Transverse colon (tissue), 4 donors: ENCODE results near the gene CCDC91.

Source experiments
- EP300 ChIP-seq: sonication (generic); formaldehyde crosslinking; IDR thresholded peaks from one replicate; pipeline ENCODE4 v1.6.1; 2017; ENCODE audit warnings: antibody characterized with exemption, low read depth
- POLR2A ChIP-seq: fragments of 450-650 bp; IDR thresholded peaks from one replicate; pipeline ENCODE4 v1.6.1; 2016; ENCODE audit warnings: antibody characterized with exemption, mild to moderate bottlenecking, moderate library complexity
- POLR2AphosphoS5 ChIP-seq, 3 donors: sonication (generic); formaldehyde crosslinking; IDR thresholded peaks; one replicate each; pipeline ENCODE4 v1.6.1; 2016; ENCODE audit warnings: antibody characterized with exemption in 3 of 3
- TF ChIP-seq, protein P1 (sequence below), 5 experiments: fragments of 200-600 bp in 3 of 5; fragments of 450-650 bp in 2 of 5; sonication (generic) in 3 of 5; IDR thresholded peaks; 1 replicate in 2 of 5; 2 replicates in 3 of 5; pipeline ENCODE4 v1.5.1; 2016 to 2017; ENCODE audit warnings: antibody characterized with exemption in 5 of 5, inconsistent platforms in 3 of 5, mild to moderate bottlenecking in 2 of 5, moderate library complexity in 1 of 5

DNA sequence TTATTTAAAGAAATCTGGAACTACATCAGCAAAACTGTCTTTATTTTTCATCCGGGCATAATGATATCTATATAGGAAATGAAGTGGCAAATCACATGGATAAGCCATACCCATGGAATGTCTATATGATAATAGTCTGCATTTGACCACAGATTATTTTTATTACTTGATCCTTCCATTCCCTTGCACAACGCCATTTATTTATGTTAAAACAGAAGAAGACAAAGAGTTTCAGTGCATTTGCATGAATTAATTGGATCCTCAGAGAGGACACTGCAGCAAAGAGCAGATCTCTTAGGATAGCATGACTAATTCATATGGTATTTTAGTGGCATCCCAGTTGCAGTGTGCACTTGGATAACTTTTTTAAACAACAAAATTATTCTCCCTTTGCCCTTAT lies 345.0 kb downstream of the CCDC91 start:
- no peak for TF ChIP-seq POLR2A
- TF ChIP-seq, protein P1, sequence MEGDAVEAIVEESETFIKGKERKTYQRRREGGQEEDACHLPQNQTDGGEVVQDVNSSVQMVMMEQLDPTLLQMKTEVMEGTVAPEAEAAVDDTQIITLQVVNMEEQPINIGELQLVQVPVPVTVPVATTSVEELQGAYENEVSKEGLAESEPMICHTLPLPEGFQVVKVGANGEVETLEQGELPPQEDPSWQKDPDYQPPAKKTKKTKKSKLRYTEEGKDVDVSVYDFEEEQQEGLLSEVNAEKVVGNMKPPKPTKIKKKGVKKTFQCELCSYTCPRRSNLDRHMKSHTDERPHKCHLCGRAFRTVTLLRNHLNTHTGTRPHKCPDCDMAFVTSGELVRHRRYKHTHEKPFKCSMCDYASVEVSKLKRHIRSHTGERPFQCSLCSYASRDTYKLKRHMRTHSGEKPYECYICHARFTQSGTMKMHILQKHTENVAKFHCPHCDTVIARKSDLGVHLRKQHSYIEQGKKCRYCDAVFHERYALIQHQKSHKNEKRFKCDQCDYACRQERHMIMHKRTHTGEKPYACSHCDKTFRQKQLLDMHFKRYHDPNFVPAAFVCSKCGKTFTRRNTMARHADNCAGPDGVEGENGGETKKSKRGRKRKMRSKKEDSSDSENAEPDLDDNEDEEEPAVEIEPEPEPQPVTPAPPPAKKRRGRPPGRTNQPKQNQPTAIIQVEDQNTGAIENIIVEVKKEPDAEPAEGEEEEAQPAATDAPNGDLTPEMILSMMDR (IDR thresholded peaks at IDR 0.05), result no peak
- TF ChIP-seq POLR2AphosphoS5 (IDR thresholded peaks at IDR 0.05), result no peak
- TF ChIP-seq EP300, result no peak
